H1 (cell line): ENCODE data around the gene IRGQ.

Experiments
- CBX5 ChIP-seq: fragments of 300-800, 300-1000 bp; sonication (generic); IDR thresholded peaks from 2 replicates; pipeline ENCODE4 v1.7.1; 2016; ENCODE audit warnings: antibody characterized with exemption, low read length, low read depth
- CHD1 ChIP-seq: IDR thresholded peaks from 2 replicates; pipeline ENCODE4 v1.6.1; 2012; ENCODE audit warnings: low read depth, low read length, improper control_type of control experiment
- CTCF ChIP-seq, 3 experiments: IDR thresholded peaks; 1 replicate in 2 of 3; 2 replicates in 1 of 3; pipeline versions ENCODE4 v1.5.1 to v1.6.1; 2011; ENCODE audit warnings: low read length in 3 of 3, mild to moderate bottlenecking in 3 of 3, inconsistent platforms in 2 of 3, low read depth in 1 of 3, moderate library complexity in 1 of 3; ENCODE audit not compliant: insufficient read depth in 1 of 3; ENCODE audit errors: control extremely low read depth in 1 of 3
- EGR1 ChIP-seq: IDR thresholded peaks from 2 replicates; pipeline ENCODE4 v1.6.1; 2011; ENCODE audit warnings: low read depth, low read length, borderline replicate concordance
- GABPA ChIP-seq: IDR thresholded peaks from 2 replicates; pipeline ENCODE4 v1.6.1; 2011; ENCODE audit warnings: mild to moderate bottlenecking, low read length, moderate library complexity, borderline replicate concordance; ENCODE audit not compliant: insufficient read depth
- KDM5A ChIP-seq: fragments of 200-600 bp; IDR thresholded peaks from 2 replicates; pipeline ENCODE4 v1.7.1; 2012; ENCODE audit warnings: mild to moderate bottlenecking, low read length, inconsistent platforms, mixed read lengths
- RAD21 ChIP-seq, 2 experiments: IDR thresholded peaks in 1 of 2; conservative IDR thresholded peaks in 1 of 2; 2 replicates each; pipeline ENCODE4 v1.6.1; 2011; ENCODE audit warnings: low read depth in 2 of 2, low read length in 2 of 2, improper control_type of control experiment in 1 of 2, inconsistent platforms in 1 of 2, mild to moderate bottlenecking in 1 of 2, moderate library complexity in 1 of 2
- TAF7 ChIP-seq: optimal IDR thresholded peaks from 2 replicates; pipeline ENCODE3; 2011; ENCODE audit warnings: low read depth, mild to moderate bottlenecking, inconsistent platforms, low read length, moderate library complexity, borderline replicate concordance
- TCF12 ChIP-seq: IDR thresholded peaks from 2 replicates; pipeline ENCODE4 v1.6.1; 2011; ENCODE audit warnings: low read depth, mild to moderate bottlenecking, low read length
- ZNF274 ChIP-seq: IDR thresholded peaks from 2 replicates; pipeline ENCODE4 v1.7.0; 2012; ENCODE audit warnings: low read length, borderline replicate concordance; ENCODE audit errors: extremely low read depth

DNA sequence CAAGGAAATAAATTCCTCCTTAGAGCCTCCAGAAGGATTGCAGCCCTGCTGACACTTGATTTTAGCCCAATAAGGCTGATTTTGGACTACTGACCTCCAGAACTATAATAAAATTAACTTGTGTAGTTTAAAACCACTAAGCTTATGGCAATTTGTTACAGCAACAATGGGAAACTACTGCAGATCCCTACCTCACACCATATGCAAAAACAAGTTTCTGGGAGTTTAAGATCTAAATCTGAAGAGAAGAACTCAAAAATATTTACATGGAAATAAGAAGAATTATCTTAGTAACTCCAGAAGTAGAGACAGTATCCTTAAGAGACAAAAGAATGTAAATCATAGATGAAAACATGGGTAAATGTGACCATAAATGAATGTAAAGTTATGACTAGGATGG lies 57.0 kb downstream of the IRGQ start:
- TF ChIP-seq CBX5 (no peak), CTCF (IDR thresholded peaks at IDR 0.05; ENCODE audit: control extremely low read depth in 1 of 3, insufficient read depth in 1 of 3, low read depth in 1 of 3, low read length in 3 of 3) (no peak), CHD1 (no peak), GABPA (no peak), KDM5A (no peak), TAF7 (no peak), TCF12 (no peak), EGR1 (no peak), RAD21 (IDR thresholded peaks at IDR 0.05 in 1 of 2, conservative IDR thresholded peaks at IDR 0.05 in 1 of 2; ENCODE audit: low read depth in 2 of 2, low read length in 2 of 2) (no peak), ZNF274 (no peak)
